NCI-H748 treated with DMSO at 0.1 percent for 48 hours (cell line): ENCODE data around the gene CHSY1.
"Not testable (repeated sequence)": the region's sequence is repeated elsewhere in the genome, so short reads cannot be mapped to it uniquely, and the experiment has no call there.

ENCODE experiments used
- DNase-seq: peaks from one replicate; lab custom pipeline; 2025; lab: John Stamatoyannopoulos, UW

Gene CHSY1

GRCh38 chr15:101251830-101252820, at the start of gene CHSY1:
Gene CHSY1, minus strand, starts transcription at chr15:101252048. Its CDS starts 592 bp downstream, at chr15:101251456.
- DNase-seq = peak; percentile 12

- no peak for DNase-seq
These were observed 44.9 kb upstream of the CHSY1 start for GRCh38 chr15:101296418-101297405.

GRCh38 chr15:101295607-101296161, 43.8 kb upstream of the CHSY1 start:
- no peak for DNase-seq

GRCh38 chr15:101294731-101295606, 43.1 kb upstream of the CHSY1 start, which contains the start of gene SNRPA1:
Gene SNRPA1, minus strand, starts transcription at chr15:101295248. Its CDS starts 70 bp downstream, at chr15:101295178.
- peak; percentile 61 for DNase-seq

GRCh38 chr15:101293122-101293521, 41.3 kb upstream of the CHSY1 start:
- no peak for DNase-seq

- peak; percentile 4 for DNase-seq
These were observed 37.2 kb upstream of the CHSY1 start for GRCh38 chr15:101288905-101289513.

GRCh38 chr15:101287342-101287741, 35.5 kb upstream of the CHSY1 start:
- not testable (repeated sequence) for DNase-seq

- no peak for DNase-seq
These were observed 34.7 kb upstream of the CHSY1 start for GRCh38 chr15:101286471-101287114.

GRCh38 chr15:101283931-101284330, 32.1 kb upstream of the CHSY1 start:
- no peak for DNase-seq

GRCh38 chr15:101280007-101280406, 28.2 kb upstream of the CHSY1 start:
- no peak for DNase-seq

- no peak for DNase-seq
These were observed 26.2 kb upstream of the CHSY1 start for GRCh38 chr15:101277943-101278564.

GRCh38 chr15:101277038-101277822, 25.4 kb upstream of the CHSY1 start, which contains the start of gene SELENOS:
Gene SELENOS, minus strand, starts transcription at chr15:101277485. Its CDS starts 68 bp downstream, at chr15:101277417.
- DNase-seq = peak; percentile 57

GRCh38 chr15:101276501-101277037, 24.7 kb upstream of the CHSY1 start:
- no peak for DNase-seq

GRCh38 chr15:101275018-101275417, 23.2 kb upstream of the CHSY1 start:
- DNase-seq = no peak

- no peak for DNase-seq
These were observed 21.7 kb upstream of the CHSY1 start for GRCh38 chr15:101273534-101273933.

GRCh38 chr15:101272584-101272983, 20.7 kb upstream of the CHSY1 start:
- DNase-seq = no peak

GRCh38 chr15:101269479-101270223, 17.8 kb upstream of the CHSY1 start:
- no peak for DNase-seq
